ENCODE data around the gene SH3PXD2A.
A peak's percentile ranks its signal among the peaks of the same experiment; 100 is the strongest.

The SH3PXD2A gene

DNA sequence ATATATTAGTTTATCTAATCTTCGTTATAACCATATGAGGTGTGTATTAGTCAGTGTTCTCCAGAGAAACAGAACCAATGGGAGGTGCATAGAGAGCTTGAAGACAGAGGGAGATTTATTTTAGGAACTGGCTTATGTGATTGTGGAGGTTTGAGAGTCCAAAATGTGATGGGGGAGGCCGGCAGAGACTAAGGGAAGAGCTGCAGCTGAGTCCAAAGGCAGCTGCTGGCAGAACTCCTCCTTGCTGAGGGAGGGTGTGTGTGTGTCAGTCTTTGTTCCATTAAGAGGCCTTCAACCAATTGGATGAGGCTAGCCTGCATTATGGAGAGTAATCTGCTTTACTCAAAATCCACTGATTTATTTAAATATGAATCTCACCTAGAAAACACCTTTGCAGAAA lies 165.1 kb downstream of the SH3PXD2A start:
- DNase-seq (ENCODE audit: low read depth in 1 of 2, low spot score in 1 of 2) = no peak

DNA sequence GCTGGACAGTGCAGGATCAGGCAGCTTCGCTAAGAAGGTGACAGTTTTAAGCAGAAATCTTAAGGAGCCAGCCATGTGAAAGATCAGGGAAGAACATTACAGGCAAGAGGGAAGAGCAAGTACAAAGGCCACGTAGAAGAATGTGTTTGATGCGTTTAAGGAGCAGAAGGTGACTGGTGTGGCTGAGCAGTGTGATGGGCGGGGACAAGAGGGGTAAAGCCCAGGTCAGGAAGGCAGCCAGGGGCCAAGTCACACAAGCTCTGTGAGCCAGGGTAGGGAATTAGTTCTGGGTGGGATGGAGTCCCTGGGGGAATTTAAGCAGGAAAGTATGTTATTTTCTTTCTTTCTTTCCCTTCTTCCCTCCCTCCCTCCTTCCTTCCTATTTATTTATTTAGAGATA lies 166.9 kb downstream of the SH3PXD2A start:
- DNase-seq (ENCODE audit: low read depth in 1 of 2, low spot score in 1 of 2) = no peak

DNA sequence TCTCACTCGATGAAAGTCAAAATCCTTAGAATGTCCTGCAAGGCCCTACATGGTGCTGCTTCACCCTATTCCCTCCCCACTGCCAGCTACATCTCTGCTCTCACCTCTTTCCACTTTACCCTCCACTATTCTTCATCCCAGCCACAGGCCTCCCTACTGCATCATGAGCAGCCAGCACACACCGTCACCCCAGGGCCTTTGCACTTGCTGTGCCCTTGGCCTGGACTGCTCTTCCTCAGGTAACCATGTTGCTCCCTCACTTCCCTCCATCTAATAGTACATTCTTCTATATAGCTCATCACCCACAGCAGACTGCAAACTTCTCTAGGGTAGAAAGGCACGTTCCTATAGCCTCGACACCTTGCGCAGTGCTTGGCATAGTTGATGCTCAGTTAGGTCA lies 167.7 kb downstream of the SH3PXD2A start:
- DNase-seq (ENCODE audit: low read depth in 1 of 2, low spot score in 1 of 2) = no peak

DNA sequence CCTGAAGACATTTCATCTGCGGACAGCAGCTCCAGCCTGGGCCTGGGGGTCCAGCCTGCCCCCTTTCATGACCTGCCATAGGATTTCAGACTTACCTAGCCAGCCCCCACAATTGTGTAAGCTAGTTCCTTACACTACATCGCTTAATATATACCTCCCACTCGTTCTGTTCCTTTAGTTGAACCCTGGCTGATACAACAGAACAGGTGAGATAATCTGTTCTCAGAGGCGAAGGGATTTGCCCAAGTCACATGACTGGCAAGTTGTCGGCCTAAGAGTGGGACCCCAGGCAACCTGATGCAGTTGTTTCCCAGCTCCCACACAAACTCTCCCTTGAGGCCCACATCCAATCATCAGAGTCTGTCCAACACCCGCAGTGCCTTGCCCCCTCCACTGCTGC lies 168.2 kb downstream of the SH3PXD2A start:
- no peak for DNase-seq (ENCODE audit: low read depth in 1 of 2, low spot score in 1 of 2)

DNA sequence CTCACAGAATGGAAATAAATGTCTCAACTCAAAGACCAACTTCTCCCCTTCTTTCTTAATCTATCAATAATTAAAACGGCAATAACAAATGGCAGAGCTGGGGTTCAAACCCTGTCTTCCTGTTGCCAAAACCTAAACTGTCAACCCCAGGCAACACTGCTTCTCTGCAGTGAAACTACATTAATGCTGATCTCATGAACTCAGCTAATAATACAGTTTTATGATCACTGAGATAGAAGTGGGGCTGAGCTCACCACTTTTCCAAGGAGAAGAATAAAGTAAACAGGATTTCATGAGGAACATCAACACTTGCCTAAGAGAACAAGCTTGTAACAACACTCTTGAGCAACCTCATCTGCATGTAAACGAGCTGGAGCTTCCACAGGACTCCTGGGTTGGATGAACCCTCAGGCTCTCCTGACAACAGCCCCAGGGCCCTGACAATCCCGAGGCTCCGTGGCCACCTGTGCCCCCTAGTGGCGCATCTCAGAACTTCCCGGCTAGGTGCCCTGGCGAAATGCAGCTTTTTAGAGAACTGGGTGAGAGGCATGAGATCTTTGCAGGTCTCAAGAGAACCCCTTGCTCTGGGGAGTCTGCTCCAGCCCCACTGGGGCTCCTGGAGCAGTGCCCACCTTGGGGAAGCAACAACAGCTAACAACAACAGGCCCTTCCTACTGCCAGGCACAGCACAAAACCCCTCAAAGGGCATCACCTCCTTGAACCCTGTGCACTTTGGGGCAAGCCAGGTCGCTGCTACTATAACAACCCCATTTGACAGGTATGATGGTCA lies 169.3 kb downstream of the SH3PXD2A start:
- DNase-seq (ENCODE audit: low read depth in 1 of 2, low spot score in 1 of 2) = peak; percentile 51 to 71

DNA sequence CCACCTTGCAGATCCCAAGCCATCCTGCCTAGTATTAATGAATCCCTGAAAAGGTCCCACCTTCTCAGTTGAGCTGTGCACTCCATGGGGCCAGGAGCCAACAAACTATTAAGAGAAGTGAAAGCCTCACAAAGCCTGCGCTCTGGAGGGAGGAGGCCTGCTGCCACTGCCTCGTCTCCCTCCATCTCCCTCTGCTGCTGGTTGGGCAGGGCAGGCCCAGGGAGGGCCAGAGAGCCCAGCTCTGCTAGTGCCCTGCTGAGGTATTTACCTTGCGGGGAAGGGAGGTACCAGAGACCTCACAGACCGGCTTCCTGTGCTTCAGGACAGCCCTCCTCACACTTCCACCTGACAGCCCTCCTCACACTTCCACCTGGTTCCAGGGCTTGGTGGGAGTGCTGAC lies 171.5 kb downstream of the SH3PXD2A start:
- no peak for DNase-seq (ENCODE audit: low read depth in 1 of 2, low spot score in 1 of 2)

DNA sequence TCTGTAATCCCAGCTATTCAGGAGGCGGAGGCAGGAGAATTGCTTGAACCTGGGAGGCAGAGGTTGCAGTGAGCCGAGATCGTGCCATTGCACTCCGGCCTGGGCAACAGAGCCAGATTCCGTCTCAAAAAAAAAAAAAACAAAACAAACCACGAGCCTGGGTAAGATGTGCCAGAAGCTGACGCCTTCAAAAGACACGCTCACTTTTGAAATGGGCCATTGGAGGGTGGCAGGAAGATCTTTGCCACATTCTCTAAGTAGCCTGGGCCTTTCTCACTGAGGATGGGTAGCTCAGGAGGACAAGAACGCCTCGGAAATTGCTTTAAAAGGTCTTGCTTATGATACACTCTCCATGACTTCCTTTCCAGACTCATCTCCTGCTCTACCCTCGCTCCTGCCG lies 172.7 kb downstream of the SH3PXD2A start:
- DNase-seq (ENCODE audit: low read depth in 1 of 2, low spot score in 1 of 2) = no peak

DNA sequence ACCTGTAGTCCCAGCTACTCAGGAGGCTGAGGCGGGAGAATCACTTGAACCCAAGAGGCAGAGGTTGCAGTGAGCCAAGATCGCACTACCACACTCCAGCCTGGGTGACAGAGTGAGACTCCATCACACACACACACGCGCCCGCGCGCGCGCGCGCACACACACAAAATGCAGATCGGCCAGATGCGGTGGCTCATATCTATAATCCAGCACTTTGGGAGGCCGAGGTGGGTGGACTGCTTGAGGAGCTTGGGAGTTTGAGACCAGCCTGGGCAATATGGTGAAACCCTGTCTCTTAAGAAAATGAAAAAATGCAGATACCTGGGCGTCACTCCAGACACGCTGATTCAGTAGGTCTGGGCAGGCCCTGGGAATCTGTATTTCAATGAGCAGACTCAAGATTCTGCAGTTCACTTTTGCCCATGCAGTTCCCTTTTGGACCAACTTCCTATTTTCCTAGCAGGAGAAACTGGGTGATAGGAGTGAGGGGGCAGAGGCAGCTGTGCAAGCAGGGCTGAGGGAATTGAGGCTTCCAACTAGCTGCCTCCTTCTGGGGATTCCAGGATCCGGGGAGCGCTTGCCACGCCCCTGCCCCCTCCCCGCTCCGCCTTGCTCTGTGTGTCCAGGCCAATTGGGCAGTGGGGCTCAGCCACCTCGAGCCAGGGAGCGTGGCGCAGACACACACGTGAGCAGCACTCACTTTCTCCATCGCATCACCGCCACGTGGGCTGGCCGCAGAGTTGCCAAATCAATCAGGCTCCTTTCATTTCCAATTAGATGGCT lies 173.6 kb downstream of the SH3PXD2A start:
- DNase-seq (ENCODE audit: low read depth in 1 of 2, low spot score in 1 of 2) = no peak

DNA sequence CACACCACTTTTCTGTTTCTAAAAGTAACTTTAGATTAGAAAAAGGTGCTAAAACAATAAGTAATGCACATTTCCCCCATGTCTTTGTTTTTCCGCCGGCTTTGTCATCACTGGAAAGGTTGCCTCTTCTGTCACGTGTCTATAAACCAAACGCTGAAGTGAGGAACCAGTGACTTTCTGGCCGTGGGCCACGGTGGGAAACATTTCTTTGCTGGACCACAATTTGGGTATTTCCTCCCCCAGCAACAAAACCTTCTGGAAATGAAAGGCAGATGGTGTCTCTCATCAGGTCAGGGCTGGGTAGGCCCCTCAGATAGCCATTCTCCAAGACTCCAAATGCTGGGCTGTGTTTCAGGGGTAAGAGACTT lies 174.5 kb downstream of the SH3PXD2A start:
- no peak for DNase-seq (ENCODE audit: low read depth in 1 of 2, low spot score in 1 of 2)

DNA sequence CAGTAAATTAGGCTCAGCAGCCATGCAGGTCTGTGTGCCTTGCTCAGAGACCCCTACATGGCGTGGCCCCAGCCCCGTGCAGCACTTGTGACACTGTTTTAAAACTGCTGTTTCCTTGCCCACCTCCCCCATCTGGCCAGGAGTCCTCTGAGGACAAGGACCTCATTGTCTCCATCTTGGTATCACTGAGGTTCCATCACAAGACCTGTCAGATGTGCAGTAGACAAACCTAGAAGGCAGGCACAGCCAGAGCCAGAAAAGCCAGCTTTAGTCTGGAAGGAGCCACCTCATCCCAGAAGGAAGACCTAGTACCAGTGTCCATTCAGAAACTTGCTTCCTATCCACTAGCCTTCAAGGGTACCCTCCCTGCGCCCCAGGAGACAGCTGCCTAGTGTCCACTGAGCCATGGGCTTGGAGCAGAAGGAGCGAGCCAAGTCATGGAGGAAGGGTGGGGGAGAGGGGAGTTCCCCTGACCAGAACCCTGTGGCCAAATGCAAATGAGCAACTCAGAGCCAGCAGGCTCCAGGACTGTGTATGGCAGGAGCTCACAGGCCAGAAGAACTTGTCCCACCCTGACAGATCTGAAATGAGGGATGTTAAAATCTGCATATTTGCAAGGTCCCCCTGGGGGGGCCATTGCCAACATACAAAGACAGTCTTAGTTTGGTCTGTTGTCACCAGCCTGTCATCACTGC lies 176.1 kb downstream of the SH3PXD2A start:
- DNase-seq (ENCODE audit: low read depth in 1 of 2, low spot score in 1 of 2) = no peak

DNA sequence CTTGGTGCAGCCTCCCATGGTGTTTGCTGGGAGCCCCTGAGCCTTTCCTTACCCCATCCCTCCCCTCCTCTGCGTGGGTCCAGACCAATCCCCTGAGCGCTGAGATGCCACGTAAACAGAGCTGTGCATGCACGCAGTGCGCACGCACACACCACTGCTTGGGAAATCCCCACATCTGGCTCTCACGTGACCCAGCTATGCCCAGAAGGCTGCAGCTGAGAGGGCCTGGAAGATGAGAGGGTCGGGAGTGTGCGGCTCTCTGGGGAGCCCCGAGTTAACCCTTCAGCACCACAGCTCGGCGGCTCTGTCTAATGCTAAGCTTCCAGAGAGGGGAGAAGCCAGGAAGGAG lies 177.2 kb downstream of the SH3PXD2A start:
- DNase-seq (ENCODE audit: low read depth in 1 of 2, low spot score in 1 of 2) = peak; percentile 66 to 71

DNA sequence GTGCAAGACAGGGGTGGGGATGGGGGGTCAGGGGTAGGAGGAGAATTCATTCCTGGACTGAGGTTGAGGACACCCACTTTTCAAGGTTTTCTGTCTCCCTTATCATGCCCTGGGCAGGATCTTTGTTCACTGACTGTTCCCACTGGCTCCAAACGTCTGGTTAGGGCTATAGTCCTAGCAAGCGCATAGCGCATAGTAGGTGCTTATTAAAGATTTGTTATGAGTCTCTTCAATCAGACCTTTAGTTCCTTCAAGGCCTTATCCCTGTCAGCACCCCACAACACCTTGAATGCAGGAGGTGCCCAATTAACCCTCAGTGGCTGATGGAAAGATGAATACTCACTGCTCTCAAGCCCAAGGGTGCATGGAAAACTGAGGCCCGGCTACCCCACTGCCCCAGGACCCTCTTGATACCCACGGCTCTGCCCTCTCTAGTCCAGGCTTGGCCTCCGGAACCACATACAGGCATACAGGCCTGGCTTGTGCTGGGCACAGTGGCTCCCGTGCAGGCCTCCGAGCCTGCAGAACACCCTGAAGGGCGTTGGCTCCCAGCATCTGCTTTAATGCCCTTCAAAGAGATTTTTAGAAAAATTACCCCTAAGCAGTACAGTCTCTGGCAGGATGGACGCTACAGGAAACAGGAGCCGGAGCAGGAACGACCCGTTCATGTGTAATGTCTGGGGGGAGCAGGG lies 177.7 kb downstream of the SH3PXD2A start:
- no peak for DNase-seq (ENCODE audit: low read depth in 1 of 2, low spot score in 1 of 2)

DNA sequence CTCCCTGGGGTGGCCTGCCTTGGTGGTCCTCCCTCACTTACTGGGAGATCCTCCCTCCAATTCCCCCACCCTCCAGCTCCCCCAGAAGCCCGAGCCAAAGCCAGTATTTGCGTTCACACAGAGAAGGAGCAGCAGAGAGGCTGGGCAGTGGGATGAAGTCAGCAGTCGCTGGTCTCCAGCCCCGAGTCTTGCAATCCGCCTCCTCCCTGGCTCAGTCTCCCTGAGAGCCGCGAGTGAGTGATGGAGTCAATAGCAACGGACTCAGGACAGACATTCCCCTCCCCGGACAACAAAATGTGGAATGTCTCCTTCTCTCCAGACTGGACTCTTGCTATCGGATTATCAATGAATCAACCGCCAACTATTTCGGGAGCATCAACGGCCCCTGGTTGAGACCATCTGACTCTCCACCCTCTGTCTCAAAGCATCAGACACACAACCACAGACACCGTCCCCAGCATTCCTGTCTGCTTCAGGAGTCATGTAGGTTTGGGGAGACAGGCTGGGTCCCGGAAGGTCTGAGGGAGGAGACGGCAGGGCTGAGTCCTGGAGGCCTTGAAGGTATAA lies 178.4 kb downstream of the SH3PXD2A start:
- no peak for DNase-seq (ENCODE audit: low read depth in 1 of 2, low spot score in 1 of 2)

DNA sequence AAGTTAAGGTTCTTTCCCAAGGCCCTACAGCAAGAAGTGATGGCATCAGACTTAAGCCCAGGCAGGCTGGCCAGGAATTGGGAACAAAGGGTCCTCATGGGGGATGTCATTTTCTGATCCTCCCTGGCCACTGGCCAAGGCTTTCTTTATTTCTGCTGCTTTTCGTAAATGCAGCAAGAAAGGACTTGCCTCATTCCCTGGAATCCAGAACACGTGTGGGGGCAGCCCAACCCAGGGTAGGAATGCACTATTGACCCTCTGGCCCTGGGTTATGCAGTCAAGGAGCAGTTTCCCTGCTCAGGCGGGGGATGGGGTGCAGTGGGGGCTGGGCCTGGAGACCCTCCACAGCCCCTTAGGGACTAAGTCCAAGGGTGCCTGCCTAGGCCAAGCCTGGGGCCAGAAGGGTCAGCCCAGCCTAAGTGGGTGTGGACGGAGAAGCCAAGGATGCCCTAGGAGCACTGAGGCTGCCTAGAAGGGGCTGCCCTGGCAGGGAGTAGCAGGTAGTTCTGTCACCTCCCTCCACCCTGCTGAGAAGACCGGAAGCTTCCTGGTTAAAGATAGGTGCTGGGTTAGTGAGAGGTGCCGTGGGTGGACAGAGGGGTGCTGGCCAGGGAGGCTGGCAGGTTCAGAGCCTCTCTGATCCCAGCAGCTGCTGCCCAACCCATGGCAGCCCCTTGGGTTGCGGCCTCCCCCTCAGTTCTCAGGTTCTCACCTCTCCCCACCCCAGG lies 179.2 kb downstream of the SH3PXD2A start:
- DNase-seq (ENCODE audit: low read depth in 1 of 2, low spot score in 1 of 2) = no peak

DNA sequence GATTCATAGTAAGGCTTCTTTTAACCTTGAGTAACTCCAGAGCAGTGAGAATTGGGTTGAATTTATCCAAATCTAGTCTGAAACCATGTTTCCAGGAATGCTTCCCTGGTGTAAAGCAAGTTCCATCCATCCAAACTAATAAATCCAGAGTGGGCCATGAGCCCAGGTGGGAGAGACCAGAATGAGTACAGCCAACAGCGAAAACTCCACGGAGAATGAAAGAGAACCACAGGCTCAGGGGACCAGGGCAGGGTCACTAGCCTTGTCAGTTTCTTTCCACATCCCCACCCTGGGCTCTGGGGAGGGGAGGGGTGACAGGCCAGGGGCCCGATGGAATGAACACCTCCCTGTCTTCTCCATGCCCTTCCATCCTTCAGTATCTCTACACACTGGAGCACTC lies 181.8 kb downstream of the SH3PXD2A start:
- DNase-seq (ENCODE audit: low read depth in 1 of 2, low spot score in 1 of 2) = no peak

DNA sequence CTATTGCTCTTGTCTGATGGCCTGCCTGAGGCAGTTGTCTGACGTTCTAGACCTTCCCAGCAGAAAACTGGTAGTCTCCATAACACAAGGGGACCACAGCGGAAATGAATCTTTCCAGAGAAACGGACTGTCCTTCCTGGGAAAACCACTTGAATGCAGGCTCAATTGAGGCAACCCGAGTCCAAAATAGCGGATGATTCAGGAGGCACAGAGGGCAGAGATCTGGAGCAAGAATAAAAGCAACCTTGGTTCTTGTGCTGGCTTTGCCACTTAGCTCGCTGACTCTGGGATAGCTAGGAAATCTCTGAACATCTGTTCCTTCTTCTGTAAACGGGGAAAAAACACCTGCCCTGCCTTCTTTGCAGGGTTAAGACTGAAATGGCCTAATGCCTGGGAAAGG lies 183.0 kb downstream of the SH3PXD2A start:
- no peak for DNase-seq (ENCODE audit: low read depth in 1 of 2, low spot score in 1 of 2)

DNA sequence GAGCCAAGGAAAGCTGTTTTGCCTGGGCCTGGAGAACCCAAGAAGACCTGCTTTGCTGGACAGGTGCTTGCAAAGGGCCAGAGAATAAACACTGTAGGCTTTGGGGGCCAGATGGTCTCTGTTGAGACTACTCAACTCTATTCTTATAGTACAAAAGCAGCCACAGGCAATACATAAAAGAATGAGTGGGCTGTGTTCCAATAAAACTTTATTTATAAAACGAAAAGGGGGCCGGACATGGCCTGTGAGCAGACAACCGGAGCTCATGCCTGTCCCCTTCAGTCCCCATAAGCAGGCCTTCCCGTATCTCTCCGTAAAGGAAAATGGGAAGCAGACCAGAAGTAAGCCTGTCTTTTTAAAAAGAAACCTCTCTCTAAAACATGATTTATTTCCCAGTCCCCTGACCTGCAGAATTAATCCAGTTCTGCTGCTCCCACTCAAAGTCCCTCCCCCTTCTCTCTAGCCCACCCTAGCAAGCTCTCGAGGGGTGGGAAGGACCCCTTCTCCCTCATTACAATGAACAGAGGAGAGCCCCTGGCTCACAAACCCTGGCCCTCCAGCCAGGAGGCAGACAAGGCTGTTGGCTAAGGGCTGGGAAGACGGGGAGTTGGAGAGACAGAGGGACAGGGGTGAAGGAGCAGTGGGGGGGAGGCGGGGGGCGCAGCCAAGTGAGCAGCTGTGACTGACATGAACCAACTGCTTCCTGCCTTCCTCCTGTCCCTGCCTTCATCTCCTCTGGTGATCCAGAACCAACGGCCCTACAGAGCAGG lies 184.1 kb downstream of the SH3PXD2A start:
- no peak for DNase-seq (ENCODE audit: low read depth in 1 of 2, low spot score in 1 of 2)

DNA sequence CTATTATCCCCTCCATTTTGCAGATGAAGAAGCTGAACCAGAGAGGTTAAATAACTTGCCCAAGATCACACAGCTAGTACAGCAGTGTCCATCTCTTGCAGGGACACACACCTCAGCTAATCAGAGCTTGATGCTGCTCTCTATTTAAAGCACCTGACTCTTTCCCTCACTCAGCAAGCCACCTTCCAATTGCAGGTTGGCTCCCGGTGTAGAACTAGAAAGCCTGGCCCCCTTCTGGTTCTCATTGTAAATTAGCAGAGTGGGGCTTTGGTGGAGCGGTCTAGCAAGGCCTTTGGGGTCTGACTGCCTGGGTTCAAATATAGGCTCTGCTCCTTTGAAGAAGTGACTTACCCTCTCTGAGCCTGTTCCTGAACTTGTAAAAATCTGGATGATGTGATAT lies 185.4 kb downstream of the SH3PXD2A start:
- DNase-seq (ENCODE audit: low read depth in 1 of 2, low spot score in 1 of 2) = no peak

DNA sequence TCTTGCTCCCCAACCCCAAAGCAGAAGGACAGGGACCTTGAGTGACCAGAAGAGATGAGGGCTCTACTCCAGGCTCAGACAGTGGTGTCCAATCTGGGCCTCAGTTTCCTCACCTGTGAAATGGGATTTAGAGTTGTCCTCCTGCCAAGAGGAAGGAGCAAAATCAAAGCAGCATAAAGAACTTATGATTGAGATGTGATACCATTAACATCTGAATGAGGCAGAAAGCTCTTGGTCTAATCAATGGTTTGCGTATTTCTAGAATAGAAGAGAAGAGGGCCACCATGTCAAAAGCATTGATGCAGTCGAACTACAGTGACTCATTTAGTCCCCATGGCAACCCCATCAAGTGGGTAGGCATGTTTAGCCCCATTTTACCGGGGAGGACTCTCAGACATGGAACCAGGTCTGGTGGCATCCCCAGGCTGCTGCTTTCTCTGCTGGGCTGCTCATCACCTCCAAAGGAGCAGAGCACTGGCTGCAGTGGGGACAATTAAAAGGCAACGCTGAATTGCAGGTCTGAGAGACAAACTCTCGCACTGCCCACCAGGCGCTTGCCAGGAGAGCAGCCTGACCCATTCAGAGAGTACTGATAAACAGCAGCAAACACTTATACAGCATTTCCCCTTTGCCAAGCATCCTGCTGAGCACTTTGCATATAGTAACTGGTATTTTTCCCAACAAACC lies 186.0 kb downstream of the SH3PXD2A start:
- DNase-seq (ENCODE audit: low read depth in 1 of 2, low spot score in 1 of 2) = no peak
